Measurements from ENCODE around the gene SMIM41.

Gene SMIM41

GRCh38 chr12:52042706-52043385, 36.7 kb upstream of the SMIM41 start:
- no peak for ATAC-seq (replicated peaks; ENCODE audit: extremely low read depth, poor library complexity, severe bottlenecking)
- Mint-ChIP-seq H3K4me3 (no peak overlapping the region), H3K36me3 (ENCODE audit: insufficient read depth) (no peaks in the 10 kb centered on the region), H3K27me3 (no peaks in the 10 kb centered on the region), H3K4me1 (peaks cover 11% of the 10 kb centered on the region), H3K9me3 (no peaks in the 10 kb centered on the region), H3K27ac (ENCODE audit: low read depth) (no peak overlapping the region)
- DNase-seq (ENCODE audit: low spot score in 2 of 2): no peak

- H3K4me3 Mint-ChIP-seq: no peak overlapping the region
- peaks cover 11% of the 10 kb centered on the region for H3K4me1 Mint-ChIP-seq
- ATAC-seq (replicated peaks; ENCODE audit: extremely low read depth, poor library complexity, severe bottlenecking) (no peak), DNase-seq (ENCODE audit: low spot score in 2 of 2) (no peak)
- H3K9me3 Mint-ChIP-seq: no peaks in the 10 kb centered on the region
- H3K27ac Mint-ChIP-seq (ENCODE audit: low read depth): no peak overlapping the region
- H3K36me3 Mint-ChIP-seq (ENCODE audit: insufficient read depth): no peaks in the 10 kb centered on the region
- no peaks in the 10 kb centered on the region for H3K27me3 Mint-ChIP-seq
Observed at GRCh38 chr12:52043386-52044212, 35.9 kb upstream of the SMIM41 start.

- Mint-ChIP-seq H3K27ac (ENCODE audit: low read depth) (no peak overlapping the region), H3K36me3 (ENCODE audit: insufficient read depth) (no peaks in the 10 kb centered on the region), H3K4me1 (peaks cover 16% of the 10 kb centered on the region)
Observed at GRCh38 chr12:52044292-52044983, 35.1 kb upstream of the SMIM41 start.

GRCh38 chr12:52045794-52046199, 33.7 kb upstream of the SMIM41 start:
- DNase-seq (ENCODE audit: low spot score in 2 of 2) (no peak), ATAC-seq (replicated peaks; ENCODE audit: extremely low read depth, poor library complexity, severe bottlenecking) (no peak)
- Mint-ChIP-seq H3K27ac (ENCODE audit: low read depth) (no peak overlapping the region), H3K36me3 (ENCODE audit: insufficient read depth) (peaks cover 2% of the 10 kb centered on the region), H3K9me3 (no peaks in the 10 kb centered on the region), H3K27me3 (peaks cover 11% of the 10 kb centered on the region), H3K4me3 (no peak overlapping the region), H3K4me1 (peaks cover 29% of the 10 kb centered on the region)

More at GRCh38 chr12:52044292-52044983, 35.1 kb upstream of the SMIM41 start:
- H3K27me3 Mint-ChIP-seq: peaks cover 7% of the 10 kb centered on the region
- H3K9me3 Mint-ChIP-seq: no peaks in the 10 kb centered on the region
- DNase-seq (ENCODE audit: low spot score in 2 of 2) (no peak), ATAC-seq (replicated peaks; ENCODE audit: extremely low read depth, poor library complexity, severe bottlenecking) (no peak)
- H3K4me3 Mint-ChIP-seq: no peak overlapping the region

- no peak overlapping the region for H3K27ac Mint-ChIP-seq (ENCODE audit: low read depth)
- peaks cover 34% of the 10 kb centered on the region for H3K4me1 Mint-ChIP-seq
- H3K27me3 Mint-ChIP-seq: peaks cover 11% of the 10 kb centered on the region
- no peak overlapping the region for H3K4me3 Mint-ChIP-seq
- ATAC-seq (replicated peaks; ENCODE audit: extremely low read depth, poor library complexity, severe bottlenecking): no peak
- H3K36me3 Mint-ChIP-seq (ENCODE audit: insufficient read depth): peaks cover 7% of the 10 kb centered on the region
- H3K9me3 Mint-ChIP-seq: no peaks in the 10 kb centered on the region
- no peak for DNase-seq (ENCODE audit: low spot score in 2 of 2)
Observed at GRCh38 chr12:52046859-52047258, 32.6 kb upstream of the SMIM41 start.

- Mint-ChIP-seq H3K4me1 (peaks cover 31% of the 10 kb centered on the region), H3K9me3 (no peaks in the 10 kb centered on the region), H3K27ac (ENCODE audit: low read depth) (peak overlapping the region; percentile 93)
Observed at GRCh38 chr12:52049286-52049685, 30.2 kb upstream of the SMIM41 start.

GRCh38 chr12:52049688-52050087, 29.8 kb upstream of the SMIM41 start:
- DNase-seq (ENCODE audit: low spot score in 2 of 2) (no peak), ATAC-seq (replicated peaks; ENCODE audit: extremely low read depth, poor library complexity, severe bottlenecking) (no peak)
- peak overlapping the region; percentile 85 for H3K4me3 Mint-ChIP-seq
- peak overlapping the region; percentile 93 for H3K27ac Mint-ChIP-seq (ENCODE audit: low read depth)
- H3K36me3 Mint-ChIP-seq (ENCODE audit: insufficient read depth): peaks cover 11% of the 10 kb centered on the region
- H3K27me3 Mint-ChIP-seq: peaks cover 11% of the 10 kb centered on the region
- H3K9me3 Mint-ChIP-seq: no peaks in the 10 kb centered on the region
- H3K4me1 Mint-ChIP-seq: peaks cover 31% of the 10 kb centered on the region

More at GRCh38 chr12:52049286-52049685, 30.2 kb upstream of the SMIM41 start:
- peaks cover 11% of the 10 kb centered on the region for H3K27me3 Mint-ChIP-seq
- peaks cover 11% of the 10 kb centered on the region for H3K36me3 Mint-ChIP-seq (ENCODE audit: insufficient read depth)
- DNase-seq (ENCODE audit: low spot score in 2 of 2) (no peak), ATAC-seq (replicated peaks; ENCODE audit: extremely low read depth, poor library complexity, severe bottlenecking) (no peak)
- H3K4me3 Mint-ChIP-seq: peak overlapping the region; percentile 85

- H3K4me1 Mint-ChIP-seq: peaks cover 31% of the 10 kb centered on the region
- no peak for DNase-seq (ENCODE audit: low spot score in 2 of 2)
- no peak for ATAC-seq (replicated peaks; ENCODE audit: extremely low read depth, poor library complexity, severe bottlenecking)
- peak overlapping the region; percentile 93 for H3K27ac Mint-ChIP-seq (ENCODE audit: low read depth)
- H3K9me3 Mint-ChIP-seq: no peaks in the 10 kb centered on the region
- H3K27me3 Mint-ChIP-seq: peaks cover 11% of the 10 kb centered on the region
- H3K4me3 Mint-ChIP-seq: peak overlapping the region; percentile 85
- peaks cover 11% of the 10 kb centered on the region for H3K36me3 Mint-ChIP-seq (ENCODE audit: insufficient read depth)
Observed at GRCh38 chr12:52050116-52050757, 29.3 kb upstream of the SMIM41 start.

- no peaks in the 10 kb centered on the region for H3K9me3 Mint-ChIP-seq
- ATAC-seq (replicated peaks; ENCODE audit: extremely low read depth, poor library complexity, severe bottlenecking) (peak; percentile 90), DNase-seq (ENCODE audit: low spot score in 2 of 2) (peak; percentile 97 to 98)
- H3K27me3 Mint-ChIP-seq: peaks cover 11% of the 10 kb centered on the region
- peaks cover 11% of the 10 kb centered on the region for H3K36me3 Mint-ChIP-seq (ENCODE audit: insufficient read depth)
- peak within 1 kb of the TSS; percentile 85 for H3K4me3 Mint-ChIP-seq
- peak within 1 kb of the TSS; percentile 93 for H3K27ac Mint-ChIP-seq (ENCODE audit: low read depth)
- H3K4me1 Mint-ChIP-seq: peaks cover 31% of the 10 kb centered on the region
Observed at GRCh38 chr12:52050758-52051541, 28.6 kb upstream of the SMIM41 start, which contains the start of gene NR4A1. TSS of gene NR4A1 (plus strand) at chr12:52051442. CDS start at chr12:52054329, 2,887 bp downstream.

GRCh38 chr12:52052468-52053186, 26.9 kb upstream of the SMIM41 start:
- peaks cover 11% of the 10 kb centered on the region for H3K27me3 Mint-ChIP-seq
- H3K27ac Mint-ChIP-seq (ENCODE audit: low read depth): peak overlapping the region; percentile 93
- DNase-seq (ENCODE audit: low spot score in 2 of 2) (no peak), ATAC-seq (replicated peaks; ENCODE audit: extremely low read depth, poor library complexity, severe bottlenecking) (no peak)
- H3K36me3 Mint-ChIP-seq (ENCODE audit: insufficient read depth): peaks cover 11% of the 10 kb centered on the region
- peaks cover 31% of the 10 kb centered on the region for H3K4me1 Mint-ChIP-seq
- no peaks in the 10 kb centered on the region for H3K9me3 Mint-ChIP-seq
- peak overlapping the region; percentile 85 for H3K4me3 Mint-ChIP-seq

- Mint-ChIP-seq H3K27me3 (peaks cover 11% of the 10 kb centered on the region), H3K27ac (ENCODE audit: low read depth) (peak overlapping the region; percentile 93), H3K36me3 (ENCODE audit: insufficient read depth) (peaks cover 11% of the 10 kb centered on the region), H3K9me3 (no peaks in the 10 kb centered on the region), H3K4me3 (no peak overlapping the region), H3K4me1 (peaks cover 31% of the 10 kb centered on the region)
- DNase-seq (ENCODE audit: low spot score in 2 of 2): no peak
- ATAC-seq (replicated peaks; ENCODE audit: extremely low read depth, poor library complexity, severe bottlenecking): no peak
Observed at GRCh38 chr12:52053536-52054209, 25.8 kb upstream of the SMIM41 start.
